H9 (cell line): ENCODE results near the gene SLC43A1. TPM values are rescaled to one million over a fixed set of nuclear protein-coding genes. Genes with fewer than 3 reads are reported as not detected.
A peak's percentile ranks its signal among the peaks of the same experiment; 100 is the strongest.

Experiments used
- DNase-seq: peaks from one replicate; pipeline ENCODE4 v3.0.0-alpha.2; 2017
- H2AFZ ChIP-seq: one replicate; pipeline ENCODE4 v1.6.1; 2013; ENCODE audit warnings: mild to moderate bottlenecking, low read length, control low read depth, moderate library complexity
- H2AK5ac ChIP-seq: 2 replicates; pipeline ENCODE4 v1.6.1; 2013; ENCODE audit warnings: low read length, control low read depth, mixed read lengths; ENCODE audit not compliant: insufficient read length
- H2BK120ac ChIP-seq: one replicate; pipeline ENCODE4 v1.6.1; 2013; ENCODE audit warnings: low read depth, mild to moderate bottlenecking, low read length, control low read depth, inconsistent platforms; ENCODE audit not compliant: poor library complexity, severe bottlenecking
- H2BK12ac ChIP-seq: 2 replicates; pipeline ENCODE4 v1.6.1; 2013; ENCODE audit warnings: low read length, control low read depth, mixed read lengths, low read depth; ENCODE audit not compliant: insufficient read length
- H2BK15ac ChIP-seq: 2 replicates; pipeline ENCODE4 v1.6.1; 2013; ENCODE audit warnings: low read depth, low read length, control low read depth
- H2BK20ac ChIP-seq: one replicate; pipeline ENCODE4 v1.6.1; 2013; ENCODE audit warnings: low read depth, mild to moderate bottlenecking, low read length, control low read depth, inconsistent platforms; ENCODE audit not compliant: poor library complexity, severe bottlenecking
- H2BK5ac ChIP-seq: 2 replicates; pipeline ENCODE4 v1.6.1; 2013; ENCODE audit warnings: low read length, control low read depth, mixed read lengths; ENCODE audit not compliant: insufficient read length
- H3K14ac ChIP-seq: 2 replicates; pipeline ENCODE4 v1.6.1; 2013; ENCODE audit warnings: low read length, control low read depth; ENCODE audit not compliant: insufficient read depth
- H3K18ac ChIP-seq: 2 replicates; pipeline ENCODE4 v1.6.1; 2013; ENCODE audit warnings: low read depth, mild to moderate bottlenecking, mixed read lengths, low read length, control low read depth; ENCODE audit not compliant: insufficient read length
- H3K23ac ChIP-seq: 2 replicates; pipeline ENCODE4 v1.6.1; 2013; ENCODE audit warnings: low read length, control low read depth, mixed read lengths, low read depth; ENCODE audit not compliant: insufficient read length
- H3K23me2 ChIP-seq: 2 replicates; pipeline ENCODE4 v1.6.1; 2013; ENCODE audit warnings: low read depth, mild to moderate bottlenecking, mixed read lengths, low read length, control low read depth; ENCODE audit not compliant: insufficient read length, poor library complexity, severe bottlenecking
- H3K27ac ChIP-seq: 2 replicates; pipeline ENCODE4 v1.5.1; 2013; ENCODE audit warnings: low read length, control low read depth, mixed read lengths, low read depth; ENCODE audit not compliant: insufficient read length
- H3K27me3 ChIP-seq: 2 replicates; pipeline ENCODE4 v1.6.1; 2013; ENCODE audit warnings: low read length, control low read depth, inconsistent platforms; ENCODE audit not compliant: insufficient read depth
- H3K4ac ChIP-seq: 2 replicates; pipeline ENCODE4 v1.6.1; 2013; ENCODE audit warnings: low read depth, mild to moderate bottlenecking, control low read depth, inconsistent platforms, low read length, moderate library complexity
- H3K4me1 ChIP-seq: 2 replicates; pipeline ENCODE4 v1.6.1; 2013; ENCODE audit warnings: low read length, control low read depth, inconsistent platforms; ENCODE audit not compliant: insufficient read depth
- H3K4me2 ChIP-seq: 2 replicates; pipeline ENCODE4 v1.6.1; 2013; ENCODE audit warnings: low read length, control low read depth, mixed read lengths; ENCODE audit not compliant: insufficient read length, insufficient read depth
- H3K56ac ChIP-seq: 2 replicates; pipeline ENCODE4 v1.6.1; 2013; ENCODE audit warnings: low read depth, mild to moderate bottlenecking, mixed read lengths, low read length, control low read depth; ENCODE audit not compliant: insufficient read length
- H3K79me1 ChIP-seq: 2 replicates; pipeline ENCODE4 v1.6.1; 2013; ENCODE audit warnings: low read depth, mild to moderate bottlenecking, moderate library complexity, low read length, control low read depth, inconsistent platforms; ENCODE audit not compliant: insufficient read depth, poor library complexity, severe bottlenecking
- H3K79me2 ChIP-seq: 2 replicates; pipeline ENCODE4 v1.6.1; 2013; ENCODE audit warnings: low read length, control low read depth, inconsistent platforms; ENCODE audit not compliant: insufficient read depth
- H3K9ac ChIP-seq: 2 replicates; pipeline ENCODE4 v1.6.1; 2013; ENCODE audit warnings: low read length, control low read depth, mixed read lengths; ENCODE audit not compliant: insufficient read length; ENCODE audit errors: extremely low read depth
- H3K9me3 ChIP-seq: one replicate; pipeline ENCODE4 v1.6.1; 2013; ENCODE audit warnings: low read depth, low read length, inconsistent platforms; ENCODE audit not compliant: control insufficient read depth
- H3T11ph ChIP-seq: one replicate; pipeline ENCODE4 v1.6.1; 2013; ENCODE audit warnings: mild to moderate bottlenecking, low read length, control low read depth, inconsistent platforms
- H4K20me1 ChIP-seq: one replicate; pipeline ENCODE4 v1.6.1; 2013; ENCODE audit not compliant: control insufficient read depth, insufficient read length, insufficient read depth
- H4K5ac ChIP-seq: 2 replicates; pipeline ENCODE4 v1.6.1; 2013; ENCODE audit warnings: low read depth, mild to moderate bottlenecking, mixed read lengths, low read length, control low read depth; ENCODE audit not compliant: insufficient read length
- H4K8ac ChIP-seq: replicated peaks from 2 replicates; pipeline ENCODE4 v1.6.1; 2013; ENCODE audit warnings: low read length, control low read depth, mixed read lengths, low read depth; ENCODE audit not compliant: insufficient read length
- H4K91ac ChIP-seq: 2 replicates; pipeline ENCODE4 v1.6.1; 2013; ENCODE audit warnings: low read depth, mild to moderate bottlenecking, moderate library complexity, mixed read lengths, low read length, control low read depth; ENCODE audit not compliant: insufficient read length
- H3K27ac Mint-ChIP-seq, 3 experiments: 2 replicates in 2 of 3; 3 replicates in 1 of 3; pipeline ENCODE4 v1.8.0; 2020 to 2021; ENCODE audit warnings: mixed read lengths in 3 of 3, mild to moderate bottlenecking in 1 of 3, moderate library complexity in 1 of 3
- H3K27me3 Mint-ChIP-seq: 2 replicates; pipeline ENCODE4 v1.8.0; 2021; ENCODE audit warnings: low read depth, mild to moderate bottlenecking, moderate library complexity, mixed read lengths
- H3K36me3 Mint-ChIP-seq, 3 experiments: 2 replicates in 2 of 3; 3 replicates in 1 of 3; pipeline ENCODE4 v1.8.0; 2020 to 2021; ENCODE audit warnings: low read depth in 3 of 3, mixed read lengths in 3 of 3; ENCODE audit not compliant: insufficient read depth in 1 of 3
- H3K4me1 Mint-ChIP-seq, 2 experiments: 2 replicates each; pipeline ENCODE4 v1.8.0; 2020; ENCODE audit warnings: mixed read lengths in 2 of 2
- H3K4me3 Mint-ChIP-seq, 2 experiments: 2 replicates in 1 of 2; 3 replicates in 1 of 2; pipeline ENCODE4 v1.8.0; 2020 to 2021; ENCODE audit warnings: mild to moderate bottlenecking in 2 of 2, mixed read lengths in 2 of 2, moderate library complexity in 1 of 2
- H3K9me3 Mint-ChIP-seq, 2 experiments: 2 replicates in 1 of 2; 3 replicates in 1 of 2; pipeline ENCODE4 v1.8.0; 2020; ENCODE audit warnings: mild to moderate bottlenecking in 2 of 2, mixed read lengths in 2 of 2, moderate library complexity in 1 of 2
- CTCF ChIP-seq: fragments of 200-600 bp; sonication (generic); conservative IDR thresholded peaks from 3 replicates; pipeline ENCODE4 v1.8.0; 2021; ENCODE audit warnings: antibody characterized with exemption, mild to moderate bottlenecking
- WGBS: extraction: QIAGEN DNeasy Blood & Tissue Kit; methylation state at CpG from one replicate; pipeline ENCODE4 v1.1.7; 2013; ENCODE audit warnings: missing lambda C conversion rate, low lambda C conversion rate, mixed read lengths; ENCODE audit not compliant: insufficient read length; ENCODE audit errors: extremely low coverage; 5-methylcytosine and 5-hydroxymethylcytosine counted together
- total RNA-seq: library from RNA; stranded (reverse); gene quantifications from 2 replicates; pipeline ENCODE4 v1.2.1, GENCODE V29; 2021

Gene SLC43A1
- total RNA-seq, 1 experiment from 2014 or later: 17.0 TPM

GRCh38 chr11:57475671-57476046 lies 39.8 kb downstream of the SLC43A1 start:
- Histone ChIP-seq H4K91ac (no peak overlapping the region), H2BK120ac (no peak overlapping the region), H2BK20ac (no peak overlapping the region), H3K4ac (no peak overlapping the region), H3K27ac (no peak overlapping the region), H2AK5ac (no peak overlapping the region), H4K8ac (no peak overlapping the region), H3K79me1 (no peaks in the 10 kb centered on the region), H2BK12ac (no peak overlapping the region), H3K56ac (no peak overlapping the region), H3K18ac (no peak overlapping the region), H3K14ac (no peak overlapping the region), H3K9me3 (no peaks in the 10 kb centered on the region), H2BK15ac (no peak overlapping the region), H3K23ac (no peak overlapping the region), H2BK5ac (no peak overlapping the region), H3K4me2 (peak overlapping the region; percentile 4), H4K20me1 (no peaks in the 10 kb centered on the region), H2AFZ (no peak overlapping the region), H3K79me2 (no peaks in the 10 kb centered on the region), H3K9ac (no peak overlapping the region), H3K4me1 (peaks cover 2% of the 10 kb centered on the region; the same call in 1 of the 2 replicates), H3T11ph (no peak overlapping the region), H4K5ac (no peak overlapping the region), H3K27me3 (peaks cover 6% of the 10 kb centered on the region; the same call in 1 of the 2 replicates), H3K23me2 (peaks cover 6% of the 10 kb centered on the region)
- no peak for TF ChIP-seq CTCF
- H3K4me1 Mint-ChIP-seq: peaks cover 28 to 55% of the 10 kb centered on the region in 2 experiments
- no peak for DNase-seq
- peak overlapping the region; percentile 56 to 67; a peak in 4 of 5 replicates for H3K4me3 Mint-ChIP-seq
- peaks cover 68% of the 10 kb centered on the region for H3K27me3 Mint-ChIP-seq
- WGBS: no CpG with 5 or more reads among the region's 5 CpGs
- no peaks in the 10 kb centered on the region; a peak in 2 of 5 replicates for H3K9me3 Mint-ChIP-seq
- peaks cover 7 to 9% (median 8%) of the 10 kb centered on the region in 3 experiments; a peak in 4 of 7 replicates for H3K36me3 Mint-ChIP-seq
- no peak overlapping the region for H3K27ac Mint-ChIP-seq
